Panc1 (cell line): ENCODE measurements around the gene KIF18B. TPM values are rescaled to one million over a fixed set of nuclear protein-coding genes. Genes with fewer than 3 reads are reported as not detected.

Experiments used
- ATAC-seq: fragments of 200-7000 bp; cut with Tn5 transposase; 2 replicates; pipeline ENCODE4 v1.9.1; 2020; ENCODE audit warnings: mild to moderate bottlenecking, moderate library complexity
- BruUV-seq: library from RNA; stranded (reverse); fragments of 400-500 nt; replicated peaks from 2 replicates; lab custom pipeline; 2021; lab: Mats Ljungman, UMichigan
- CTCF ChIA-PET: fragments of 300-600 bp; sonication (Branson Sonifier 250); formaldehyde crosslinking; loops from one replicate; lab custom pipeline; 2022; ENCODE audit warnings: antibody characterized with exemption; lab: Charles Lee
- POLR2A ChIA-PET: fragments of 300-600 bp; sonication (Branson Sonifier 250); formaldehyde crosslinking; loops from one replicate; lab custom pipeline; 2022; ENCODE audit warnings: antibody characterized with exemption; lab: Charles Lee
- DNase-seq: peaks from one replicate; pipeline ENCODE4 v3.0.0-alpha.2; 2010; ENCODE audit warnings: low read depth, low spot score
- H3K27ac ChIP-seq: 2 replicates; pipeline ENCODE4 v1.5.1; 2011; ENCODE audit warnings: mild to moderate bottlenecking, low read length, inconsistent platforms
- H3K27me3 ChIP-seq: fragments of 200-500 bp; sonication (Bioruptor generic); 2 replicates; pipeline ENCODE4 v1.6.0; 2014; ENCODE audit warnings: low read length, inconsistent platforms; ENCODE audit not compliant: control insufficient read depth, insufficient read depth
- H3K36me3 ChIP-seq: fragments of 200-500 bp; sonication (Bioruptor generic); 2 replicates; pipeline ENCODE4 v1.5.1; 2014; ENCODE audit warnings: inconsistent platforms, mild to moderate bottlenecking, low read length, moderate library complexity; ENCODE audit not compliant: control insufficient read depth, insufficient read depth
- H3K4me1 ChIP-seq: 2 replicates; pipeline ENCODE4 v1.5.1; 2011; ENCODE audit warnings: inconsistent platforms, mild to moderate bottlenecking, low read length, moderate library complexity; ENCODE audit not compliant: control insufficient read depth, insufficient read depth
- H3K4me3 ChIP-seq, 2 experiments: 2 replicates each; pipeline ENCODE4 v1.5.1; 2011 to 2012; ENCODE audit warnings: low read depth in 2 of 2, low read length in 2 of 2, mild to moderate bottlenecking in 2 of 2, inconsistent platforms in 1 of 2, moderate library complexity in 1 of 2
- H3K9me3 ChIP-seq: fragments of 200-500 bp; sonication (Bioruptor generic); 2 replicates; pipeline ENCODE4 v1.5.1; 2014; ENCODE audit warnings: low read depth, mild to moderate bottlenecking, inconsistent platforms, low read length, moderate library complexity; ENCODE audit not compliant: control insufficient read depth, insufficient read depth
- CTCF ChIP-seq: fragments of 450-650 bp; IDR thresholded peaks from 2 replicates; pipeline ENCODE4 v1.5.1; 2017; ENCODE audit warnings: mild to moderate bottlenecking
- POLR2AphosphoS5 ChIP-seq: IDR thresholded peaks from 2 replicates; pipeline ENCODE4 v1.6.1; 2012; ENCODE audit warnings: mild to moderate bottlenecking, low read depth, low read length, moderate library complexity
- REST ChIP-seq, 2 experiments: IDR thresholded peaks; 2 replicates each; pipeline ENCODE4 v1.6.1; 2011 to 2012; ENCODE audit warnings: low read depth in 2 of 2, control low read depth in 1 of 2, low read length in 1 of 2, mild to moderate bottlenecking in 1 of 2, moderate library complexity in 1 of 2; ENCODE audit not compliant: insufficient read depth in 1 of 2
- SIN3A ChIP-seq: IDR thresholded peaks from 2 replicates; pipeline ENCODE4 v1.6.1; 2012; ENCODE audit warnings: low read depth, mild to moderate bottlenecking, low read length, moderate library complexity, borderline replicate concordance; ENCODE audit not compliant: insufficient read depth
- TCF7L2 ChIP-seq: IDR thresholded peaks from 2 replicates; pipeline ENCODE4 v1.6.1; 2011; ENCODE audit warnings: mild to moderate bottlenecking, low read depth, low read length, inconsistent platforms
- in situ Hi-C: cut with HindIII; loops from 2 replicates; pipeline ENCODE4 v1.10.0; 2016; ENCODE audit warnings: low sequenced_read_pairs, low pct_unique_long_range_greater_than_20kb
- intact Hi-C: fragments of 100-400 bp; cut with micrococcal nuclease; formaldehyde crosslinking; loops from one replicate; pipeline ENCODE4 v1.10.0; 2022; ENCODE audit not compliant: unreplicated experiment
- total RNA-seq: library from RNA; stranded (reverse); gene quantifications from one replicate; pipeline ENCODE4 v1.2.1, GENCODE V29; 2021; ENCODE audit not compliant: unreplicated experiment

KIF18B gene
- total RNA-seq, 1 experiment from 2014 or later, result 31.3 TPM

GRCh38 chr17:44911133-44912001 is 36.2 kb downstream of the KIF18B start:
- in situ Hi-C loops (no loop called here), intact Hi-C loops (no loop called here)
- CTCF ChIA-PET, result interaction anchor here (0.6 to 1.0 kb wide), 2 partner anchors 18 to 57 kb away, joined by 3 to 6 read pairs; partner anchors contain the start of gene C1QL1
- TF ChIP-seq TCF7L2 (no peak), CTCF (peak; percentile 28), POLR2AphosphoS5 (no peak)
- ATAC-seq (peak; percentile 78), DNase-seq (no peak)
- no peak overlapping the region for H3K4me3 ChIP-seq
- no peaks in the 10 kb centered on the region for H3K9me3 ChIP-seq
- no peaks in the 10 kb centered on the region for H3K27me3 ChIP-seq
- H3K27ac ChIP-seq, result no peak overlapping the region
- no peaks in the 10 kb centered on the region for H3K36me3 ChIP-seq
- H3K4me1 ChIP-seq, result no peaks in the 10 kb centered on the region
- no TSS peak for BruUV-seq
- POLR2A ChIA-PET, result no interaction called here

- TF ChIP-seq CTCF, result no peak
- H3K36me3 ChIP-seq, result no peaks in the 10 kb centered on the region
- DNase-seq (no peak), ATAC-seq (no peak)
- no peak overlapping the region for H3K4me3 ChIP-seq
- in situ Hi-C loops, result no loop called here
- H3K27me3 ChIP-seq, result no peaks in the 10 kb centered on the region
- no peaks in the 10 kb centered on the region for H3K4me1 ChIP-seq
- no peak overlapping the region for H3K27ac ChIP-seq
- H3K9me3 ChIP-seq, result no peaks in the 10 kb centered on the region
- no TSS peak for BruUV-seq
- intact Hi-C loops, result no loop called here
- ChIA-PET POLR2A (interaction anchor here (0.7 kb wide), 1 partner anchor 155 kb away, joined by 4 read pairs; no protein-coding TSS in a partner anchor), CTCF (interaction anchor here (0.6 to 1.0 kb wide), 3 partner anchors 17 to 58 kb away, joined by 3 to 6 read pairs (median 3); partner anchors contain the start of gene C1QL1)
These were observed 37.1 kb downstream of the KIF18B start for GRCh38 chr17:44910231-44911106.

- H3K9me3 ChIP-seq, result no peaks in the 10 kb centered on the region
- intact Hi-C loops, result no loop called here
- H3K4me3 ChIP-seq, result no peak overlapping the region
- no peaks in the 10 kb centered on the region for H3K4me1 ChIP-seq
- no peak for TF ChIP-seq TCF7L2
- no peak for TF ChIP-seq REST (IDR thresholded peaks at IDR 0.05; ENCODE audit: insufficient read depth in 1 of 2, low read depth in 2 of 2, low read length in 1 of 2)
- no peak for TF ChIP-seq SIN3A
- no peak for TF ChIP-seq POLR2AphosphoS5
- no peak for TF ChIP-seq CTCF
- in situ Hi-C loops, result no loop called here
- no TSS peak for BruUV-seq
- no peaks in the 10 kb centered on the region for H3K27me3 ChIP-seq
- no peak for DNase-seq
- H3K27ac ChIP-seq, result no peak overlapping the region
- ChIA-PET POLR2A (interaction anchor here (0.7 kb wide), 1 partner anchor 154 kb away, joined by 4 read pairs; no protein-coding TSS in a partner anchor), CTCF (interaction anchor here (0.6 kb wide), 2 partner anchors 45 to 226 kb away, joined by 3 read pairs; partner anchors contain the start of gene ACBD4)
- no peak for ATAC-seq
- H3K36me3 ChIP-seq, result no peaks in the 10 kb centered on the region
These were observed 37.9 kb downstream of the KIF18B start for GRCh38 chr17:44909681-44910144.
